Panc1 (cell line): ENCODE results near the gene SLC22A23.

Experiments used
- CTCF ChIP-seq: fragments of 450-650 bp; IDR thresholded peaks from 2 replicates; pipeline ENCODE4 v1.5.1; 2017; ENCODE audit warnings: mild to moderate bottlenecking
- POLR2AphosphoS5 ChIP-seq: IDR thresholded peaks from 2 replicates; pipeline ENCODE4 v1.6.1; 2012; ENCODE audit warnings: mild to moderate bottlenecking, low read depth, low read length, moderate library complexity
- SIN3A ChIP-seq: IDR thresholded peaks from 2 replicates; pipeline ENCODE4 v1.6.1; 2012; ENCODE audit warnings: low read depth, mild to moderate bottlenecking, low read length, moderate library complexity, borderline replicate concordance; ENCODE audit not compliant: insufficient read depth

GRCh38 chr6:3240595-3240994 is 216.3 kb downstream of the SLC22A23 start:
- TF ChIP-seq POLR2AphosphoS5 = no peak
- TF ChIP-seq CTCF = no peak
- TF ChIP-seq SIN3A = no peak
